ENCODE results near the gene ITK.

- TF ChIP-seq GATA2 (IDR thresholded peaks at IDR 0.05; ENCODE audit: low read depth, low read length) (no peak), GATA3 (IDR thresholded peaks at IDR 0.05; ENCODE audit: low read depth, low read length) (no peak)
Observed at GRCh38 chr5:157189223-157189622, 8.6 kb downstream of the ITK start.

Measured in SH-SY5Y (cell line).